ENCODE measurements around the gene MEIG1.
"Not testable (repeated sequence)": the region's sequence is repeated elsewhere in the genome, so short reads cannot be mapped to it uniquely, and the experiment has no call there.

The MEIG1 gene

DNA sequence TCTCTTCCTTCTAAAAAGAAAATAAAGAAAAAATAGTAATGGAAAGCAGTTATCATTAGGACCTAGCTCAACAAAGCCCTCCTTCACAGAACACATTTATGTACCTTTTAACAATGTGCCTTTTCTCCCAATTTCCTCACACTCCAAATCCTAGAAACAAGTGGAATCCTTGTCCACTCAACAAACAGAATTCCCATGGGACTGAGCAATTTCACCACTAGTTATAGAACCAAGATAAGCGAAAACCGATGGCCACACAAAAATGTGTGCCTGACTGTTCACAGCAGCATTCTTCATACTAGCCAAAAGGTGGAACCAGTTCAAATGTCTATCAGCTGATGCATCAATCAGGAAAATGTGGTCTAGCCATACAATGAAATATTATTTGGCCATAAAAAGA, 22.6 kb upstream of the MEIG1 start:
- Histone ChIP-seq H3K27me3 (ENCODE audit: insufficient read depth, low read length) (no peaks in the 10 kb centered on the region), H3K79me2 (ENCODE audit: control insufficient read depth, insufficient read depth, low read length, unreplicated experiment) (no peaks in the 10 kb centered on the region), H3K27ac (ENCODE audit: low read depth, low read length) (no peak overlapping the region), H3K36me3 (ENCODE audit: insufficient read depth, low read length) (peaks cover 20% of the 10 kb centered on the region; the same call in 1 of the 2 replicates), H2AFZ (ENCODE audit: low read length, unreplicated experiment) (no peak overlapping the region), H3K4me1 (ENCODE audit: control insufficient read depth, insufficient read depth, low read length, unreplicated experiment) (peaks cover 9% of the 10 kb centered on the region), H3K4me3 (ENCODE audit: low read depth, low read length) (no peak overlapping the region)

DNA sequence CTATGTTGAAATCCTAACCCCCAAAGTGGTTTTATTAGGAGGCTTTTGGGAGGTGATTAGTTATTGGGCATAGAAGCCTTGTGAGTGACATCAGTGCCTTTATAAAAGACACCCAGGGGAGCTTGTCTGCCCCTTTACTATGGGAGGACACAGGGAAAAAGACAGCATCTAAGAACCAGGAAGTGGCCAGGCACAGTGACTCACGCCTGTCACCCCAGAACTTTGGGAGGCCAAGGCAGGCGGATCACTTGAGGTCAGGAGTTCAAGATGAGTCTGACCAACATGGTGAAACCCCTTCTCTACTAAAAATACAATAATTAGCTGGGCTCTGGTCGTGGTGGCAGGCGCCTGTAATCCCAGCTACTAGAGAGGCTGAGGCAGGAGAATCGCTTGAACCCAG, 20.2 kb upstream of the MEIG1 start:
- H2AFZ ChIP-seq (ENCODE audit: low read length, unreplicated experiment); H3K27me3 ChIP-seq (ENCODE audit: insufficient read depth, low read length); H3K4me3 ChIP-seq (ENCODE audit: low read depth, low read length); H3K36me3 ChIP-seq (ENCODE audit: insufficient read depth, low read length); H3K79me2 ChIP-seq (ENCODE audit: control insufficient read depth, insufficient read depth, low read length, unreplicated experiment); H3K4me1 ChIP-seq (ENCODE audit: control insufficient read depth, insufficient read depth, low read length, unreplicated experiment): not testable (repeated sequence)
- H3K27ac ChIP-seq (ENCODE audit: low read depth, low read length) = peak overlapping the region; percentile 55; the same call in 1 of the 2 replicates

DNA sequence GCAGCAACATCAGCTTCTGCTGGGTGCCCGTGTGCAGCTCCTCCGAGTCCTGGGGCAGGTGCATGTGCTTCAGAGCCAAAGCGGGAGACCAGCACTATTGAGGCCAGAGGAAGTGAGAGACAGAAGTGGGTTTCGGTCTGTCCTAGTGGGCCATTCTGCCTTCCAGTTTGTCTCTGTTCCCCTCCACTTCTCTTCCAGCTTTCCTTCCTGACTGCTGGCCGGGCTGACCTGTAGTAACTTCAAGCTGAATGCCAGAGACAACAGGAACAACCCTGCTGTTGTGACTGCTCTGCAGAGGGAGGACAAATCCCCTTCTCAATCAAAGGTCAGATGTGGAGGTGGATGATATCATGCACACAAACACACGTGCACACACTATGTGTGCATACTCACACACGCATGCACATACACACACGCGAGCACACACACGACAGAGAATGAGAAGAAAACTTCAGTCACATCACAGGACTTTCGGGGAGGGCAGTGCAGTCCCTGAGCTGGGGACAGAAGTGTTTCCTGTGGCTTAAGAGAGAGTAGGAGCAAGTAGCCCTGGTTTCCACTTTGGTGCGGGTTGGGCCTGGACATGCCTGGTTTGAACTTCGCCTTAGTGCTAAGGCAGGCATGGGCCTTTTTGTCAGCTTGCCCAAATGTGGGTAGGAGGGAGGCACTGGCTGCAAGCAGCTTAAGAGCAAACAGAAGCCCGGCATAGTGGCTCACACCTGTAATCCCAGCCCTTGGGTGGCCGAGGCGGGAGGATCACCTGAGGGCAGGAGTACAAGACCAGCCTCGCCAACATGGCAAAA, 16.8 kb upstream of the MEIG1 start:
- not testable (repeated sequence) for H3K27me3 ChIP-seq (ENCODE audit: insufficient read depth, low read length); H3K4me3 ChIP-seq (ENCODE audit: low read depth, low read length); H2AFZ ChIP-seq (ENCODE audit: low read length, unreplicated experiment); H3K27ac ChIP-seq (ENCODE audit: low read depth, low read length); H3K36me3 ChIP-seq (ENCODE audit: insufficient read depth, low read length); H3K79me2 ChIP-seq (ENCODE audit: control insufficient read depth, insufficient read depth, low read length, unreplicated experiment)
- peaks cover 12% of the 10 kb centered on the region for H3K4me1 ChIP-seq (ENCODE audit: control insufficient read depth, insufficient read depth, low read length, unreplicated experiment)

DNA sequence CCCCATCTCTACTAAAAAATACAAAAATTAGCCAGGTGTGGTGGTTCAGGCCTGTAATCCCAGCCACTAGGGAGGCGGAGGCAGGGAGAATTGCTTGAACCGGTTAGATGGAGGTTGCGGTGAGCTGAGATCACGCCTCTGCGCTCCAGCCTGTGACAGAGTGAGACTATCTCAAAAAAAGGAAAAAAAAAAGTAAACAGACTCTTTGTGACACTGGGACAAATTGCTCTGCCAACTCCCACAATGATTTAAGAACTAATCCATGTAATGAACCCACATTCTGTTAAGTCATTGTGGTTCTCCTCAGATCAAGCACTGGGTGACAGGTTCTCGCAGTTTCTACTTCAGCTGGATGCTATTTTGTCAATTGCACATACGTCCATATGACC, 16.2 kb upstream of the MEIG1 start:
- not testable (repeated sequence) for H3K27me3 ChIP-seq (ENCODE audit: insufficient read depth, low read length)

DNA sequence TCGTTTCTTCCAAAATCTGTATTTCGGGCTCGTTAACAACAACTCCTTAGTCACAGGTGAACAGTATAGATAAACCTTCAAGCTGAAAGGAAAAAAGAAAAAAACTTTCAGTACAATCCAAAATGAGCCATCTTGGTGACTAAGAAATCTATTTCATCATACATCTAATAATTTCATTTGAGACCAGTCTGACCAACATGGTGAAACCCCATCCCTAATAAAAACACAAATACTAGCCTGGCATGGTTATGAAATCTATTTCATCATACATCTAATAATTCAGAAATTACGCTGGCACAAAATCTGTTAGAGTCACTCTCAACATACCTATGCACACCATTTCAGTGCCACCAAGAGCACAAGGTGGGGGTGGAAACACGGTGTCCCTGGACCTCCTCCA, 14.1 kb upstream of the MEIG1 start:
- Histone ChIP-seq H3K27me3 (ENCODE audit: insufficient read depth, low read length) (no peaks in the 10 kb centered on the region), H3K36me3 (ENCODE audit: insufficient read depth, low read length) (peaks cover 18% of the 10 kb centered on the region), H3K4me1 (ENCODE audit: control insufficient read depth, insufficient read depth, low read length, unreplicated experiment) (peaks cover 3% of the 10 kb centered on the region), H2AFZ (ENCODE audit: low read length, unreplicated experiment) (no peak overlapping the region), H3K4me3 (ENCODE audit: low read depth, low read length) (no peak overlapping the region), H3K79me2 (ENCODE audit: control insufficient read depth, insufficient read depth, low read length, unreplicated experiment) (peaks cover 17% of the 10 kb centered on the region), H3K27ac (ENCODE audit: low read depth, low read length) (peak overlapping the region; percentile 33; the same call in 1 of the 2 replicates)

More for the DNA sequence above, 16.2 kb upstream of the MEIG1 start:
- H2AFZ ChIP-seq (ENCODE audit: low read length, unreplicated experiment); H3K27ac ChIP-seq (ENCODE audit: low read depth, low read length); H3K79me2 ChIP-seq (ENCODE audit: control insufficient read depth, insufficient read depth, low read length, unreplicated experiment); H3K36me3 ChIP-seq (ENCODE audit: insufficient read depth, low read length); H3K4me3 ChIP-seq (ENCODE audit: low read depth, low read length): not testable (repeated sequence)
- peaks cover 12% of the 10 kb centered on the region for H3K4me1 ChIP-seq (ENCODE audit: control insufficient read depth, insufficient read depth, low read length, unreplicated experiment)

DNA sequence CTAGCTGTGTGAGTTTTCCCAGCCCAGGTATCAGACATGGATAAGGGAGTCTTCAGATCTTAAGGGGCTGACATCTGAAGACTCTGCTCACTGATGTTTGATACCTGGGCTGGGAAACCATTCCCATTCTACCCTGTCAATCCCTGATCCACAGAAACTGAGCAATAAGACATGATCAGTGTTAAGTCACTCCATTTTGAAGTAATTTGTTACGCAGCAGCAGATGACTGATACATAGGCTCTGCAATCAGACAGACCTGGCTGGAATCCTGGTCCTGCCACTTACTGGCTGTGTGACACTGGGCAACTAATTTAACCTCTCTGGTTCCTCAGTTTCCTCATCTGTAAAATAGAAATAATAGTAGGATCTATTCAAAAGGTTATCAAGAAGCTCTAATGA, 11.9 kb upstream of the MEIG1 start:
- Histone ChIP-seq H3K27me3 (ENCODE audit: insufficient read depth, low read length) (no peaks in the 10 kb centered on the region), H3K4me3 (ENCODE audit: low read depth, low read length) (no peak overlapping the region), H3K36me3 (ENCODE audit: insufficient read depth, low read length) (peaks cover 18% of the 10 kb centered on the region), H3K4me1 (ENCODE audit: control insufficient read depth, insufficient read depth, low read length, unreplicated experiment) (peaks cover 8% of the 10 kb centered on the region), H2AFZ (ENCODE audit: low read length, unreplicated experiment) (no peak overlapping the region), H3K79me2 (ENCODE audit: control insufficient read depth, insufficient read depth, low read length, unreplicated experiment) (peaks cover 38% of the 10 kb centered on the region), H3K27ac (ENCODE audit: low read depth, low read length) (no peak overlapping the region)

DNA sequence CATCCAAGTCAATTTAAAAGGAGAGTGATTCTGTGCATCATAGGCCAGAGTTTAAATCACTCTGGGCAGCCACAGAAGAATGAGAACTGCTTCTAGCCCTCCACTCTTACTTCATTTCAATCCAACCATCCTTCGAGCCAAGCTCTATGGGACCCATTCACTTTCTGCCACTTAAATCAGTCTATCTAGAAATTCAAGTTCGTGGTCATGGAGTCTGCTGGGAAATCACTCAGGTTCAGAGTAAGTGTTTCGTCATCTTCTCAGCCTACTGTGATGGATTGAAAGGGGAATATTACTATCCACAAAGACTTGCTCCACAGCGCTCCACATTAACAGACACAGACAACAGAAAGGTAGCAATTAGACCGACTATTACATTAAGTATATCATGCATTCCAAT, 9.9 kb upstream of the MEIG1 start:
- H3K4me3 ChIP-seq (ENCODE audit: low read depth, low read length) = no peak overlapping the region
- no peak overlapping the region for H2AFZ ChIP-seq (ENCODE audit: low read length, unreplicated experiment)
- peaks cover 15% of the 10 kb centered on the region for H3K4me1 ChIP-seq (ENCODE audit: control insufficient read depth, insufficient read depth, low read length, unreplicated experiment)
- peaks cover 46% of the 10 kb centered on the region for H3K79me2 ChIP-seq (ENCODE audit: control insufficient read depth, insufficient read depth, low read length, unreplicated experiment)
- H3K36me3 ChIP-seq (ENCODE audit: insufficient read depth, low read length) = peaks cover 18% of the 10 kb centered on the region
- no peaks in the 10 kb centered on the region for H3K27me3 ChIP-seq (ENCODE audit: insufficient read depth, low read length)
- no peak overlapping the region for H3K27ac ChIP-seq (ENCODE audit: low read depth, low read length)

DNA sequence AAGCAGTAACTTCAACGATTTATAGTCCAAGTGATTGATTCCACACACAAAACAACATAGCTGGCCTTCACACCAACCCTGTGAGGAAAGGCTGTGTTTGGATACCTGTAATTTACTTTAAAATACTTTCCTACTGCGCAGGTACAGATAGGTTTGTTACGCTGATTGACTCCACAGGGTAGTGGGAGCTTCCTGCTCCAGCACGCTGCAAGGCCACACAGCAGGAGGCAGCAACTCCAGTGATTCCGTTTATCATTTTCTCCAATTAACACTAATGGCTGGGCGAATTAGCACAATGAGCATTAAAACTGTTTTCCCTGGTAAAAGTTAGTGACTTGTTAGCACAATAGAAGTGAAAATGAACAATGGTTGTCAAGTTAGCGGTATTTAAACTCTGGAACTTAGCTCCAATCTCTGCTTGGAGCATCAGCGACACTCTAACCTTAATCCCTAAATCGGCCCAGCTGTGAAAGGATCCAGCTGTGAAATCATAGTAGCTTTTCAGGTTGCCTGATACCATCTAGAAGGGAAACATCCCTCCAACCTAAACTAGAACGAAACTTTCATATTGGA, 6.3 kb upstream of the MEIG1 start:
- H3K4me1 ChIP-seq (ENCODE audit: control insufficient read depth, insufficient read depth, low read length, unreplicated experiment) = peaks cover 17% of the 10 kb centered on the region
- peaks cover 11% of the 10 kb centered on the region; the same call in 1 of the 2 replicates for H3K36me3 ChIP-seq (ENCODE audit: insufficient read depth, low read length)
- H3K27ac ChIP-seq (ENCODE audit: low read depth, low read length) = peak overlapping the region; percentile 87
- peak overlapping the region; percentile 88 for H3K4me3 ChIP-seq (ENCODE audit: low read depth, low read length)
- H3K27me3 ChIP-seq (ENCODE audit: insufficient read depth, low read length) = no peaks in the 10 kb centered on the region
- peaks cover 45% of the 10 kb centered on the region for H3K79me2 ChIP-seq (ENCODE audit: control insufficient read depth, insufficient read depth, low read length, unreplicated experiment)
- H2AFZ ChIP-seq (ENCODE audit: low read length, unreplicated experiment) = peak overlapping the region; percentile 65

DNA sequence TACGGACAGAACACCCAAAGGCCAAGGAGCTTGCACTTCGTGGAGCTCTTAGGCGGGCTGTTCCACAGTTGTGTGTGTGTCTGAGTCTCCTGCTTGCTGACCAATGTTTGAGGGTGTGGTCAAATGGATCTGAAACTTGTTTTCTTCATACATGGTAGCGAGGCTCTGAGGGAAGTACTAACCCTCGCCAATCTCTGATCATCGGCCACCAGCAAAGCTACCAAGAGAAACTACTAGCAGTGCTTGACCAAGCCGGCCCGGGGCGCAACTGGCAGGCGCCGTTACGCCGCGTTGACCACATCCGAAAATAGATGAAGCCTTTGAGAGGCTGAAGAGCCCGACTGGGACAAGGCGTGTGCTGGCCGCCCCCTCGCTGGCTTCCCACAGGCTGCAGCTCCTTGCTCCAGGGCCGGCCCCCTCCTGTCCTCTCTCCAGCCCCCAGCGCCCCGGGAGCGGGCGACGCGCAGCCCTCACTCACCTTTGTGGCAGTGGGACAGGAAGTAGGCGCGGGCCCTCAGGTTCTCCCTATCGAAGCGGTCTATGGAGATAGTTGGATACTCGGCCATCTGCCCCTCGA, 5.7 kb upstream of the MEIG1 start:
- 0 out of 2 replicates have a peak, but pooled peaks cover 6% of the 10 kb centered on the region for H3K36me3 ChIP-seq (ENCODE audit: insufficient read depth, low read length)
- H3K27ac ChIP-seq (ENCODE audit: low read depth, low read length) = peak overlapping the region; percentile 87
- peak overlapping the region; percentile 65 for H2AFZ ChIP-seq (ENCODE audit: low read length, unreplicated experiment)
- H3K79me2 ChIP-seq (ENCODE audit: control insufficient read depth, insufficient read depth, low read length, unreplicated experiment) = peaks cover 40% of the 10 kb centered on the region
- peak overlapping the region; percentile 88 for H3K4me3 ChIP-seq (ENCODE audit: low read depth, low read length)
- peaks cover 17% of the 10 kb centered on the region for H3K4me1 ChIP-seq (ENCODE audit: control insufficient read depth, insufficient read depth, low read length, unreplicated experiment)
- H3K27me3 ChIP-seq (ENCODE audit: insufficient read depth, low read length) = no peaks in the 10 kb centered on the region

DNA sequence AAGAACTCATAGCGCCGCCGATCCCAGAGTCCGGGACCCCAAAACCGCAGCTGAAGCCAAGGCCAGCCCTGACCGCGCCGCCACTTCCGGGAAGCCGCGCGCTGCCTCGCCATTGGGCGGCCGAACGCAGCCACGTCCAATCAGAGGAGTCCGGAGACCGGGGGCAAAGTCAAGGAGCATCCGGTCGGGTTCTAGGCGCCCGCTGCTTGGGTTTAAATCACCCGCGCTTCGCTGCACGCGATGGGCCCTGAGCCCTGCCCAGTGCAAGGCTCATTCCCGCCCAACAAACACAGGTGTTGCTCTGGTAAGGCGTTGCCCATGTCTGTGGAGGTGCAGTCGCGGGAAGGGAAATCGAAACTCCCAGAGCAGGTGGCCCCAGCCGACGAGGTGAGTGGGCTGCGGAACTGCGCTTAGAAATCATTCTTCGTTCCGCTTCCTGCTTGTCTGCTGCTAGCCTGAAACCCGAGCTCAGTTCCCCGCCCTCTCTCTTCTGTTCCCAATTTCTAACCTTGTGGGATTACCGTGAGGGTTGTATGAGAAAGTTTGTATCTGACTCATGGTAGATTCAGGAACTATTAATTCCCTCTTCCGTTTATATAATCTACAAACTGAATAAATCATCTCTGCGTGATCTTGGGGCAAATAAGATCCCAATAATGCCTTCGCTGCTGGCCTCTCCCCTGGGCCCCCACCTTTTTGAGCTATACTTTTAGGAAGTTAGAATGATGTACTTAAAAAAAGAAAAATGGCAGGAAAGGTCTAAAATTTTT, 5.0 kb upstream of the MEIG1 start, which contains the start of gene DCLRE1C:
TSS of gene DCLRE1C (minus strand) at position 96 of the 770 bp plus-strand sequence. CDS start at position 10, 86 bp downstream.
- Histone ChIP-seq H3K4me1 (ENCODE audit: control insufficient read depth, insufficient read depth, low read length, unreplicated experiment) (peaks cover 17% of the 10 kb centered on the region), H3K79me2 (ENCODE audit: control insufficient read depth, insufficient read depth, low read length, unreplicated experiment) (peaks cover 38% of the 10 kb centered on the region), H3K36me3 (ENCODE audit: insufficient read depth, low read length) (0 out of 2 replicates have a peak, but pooled peaks cover under 1% of the 10 kb centered on the region), H3K27ac (ENCODE audit: low read depth, low read length) (peak within 1 kb of the TSS; percentile 87), H3K27me3 (ENCODE audit: insufficient read depth, low read length) (no peaks in the 10 kb centered on the region), H3K4me3 (ENCODE audit: low read depth, low read length) (peak within 1 kb of the TSS; percentile 88), H2AFZ (ENCODE audit: low read length, unreplicated experiment) (peak within 1 kb of the TSS; percentile 91)

All from ACC112 (cell line).